NCI-H1436 (cell line): ENCODE measurements around the gene RALY.
A peak's percentile ranks its signal among the peaks of the same experiment; 100 is the strongest.
"Not testable (repeated sequence)": the region's sequence is repeated elsewhere in the genome, so short reads cannot be mapped to it uniquely, and the experiment has no call there.

Experiments used
- DNase-seq: peaks from one replicate; lab custom pipeline; 2025; lab: John Stamatoyannopoulos, UW

The RALY gene

DNA sequence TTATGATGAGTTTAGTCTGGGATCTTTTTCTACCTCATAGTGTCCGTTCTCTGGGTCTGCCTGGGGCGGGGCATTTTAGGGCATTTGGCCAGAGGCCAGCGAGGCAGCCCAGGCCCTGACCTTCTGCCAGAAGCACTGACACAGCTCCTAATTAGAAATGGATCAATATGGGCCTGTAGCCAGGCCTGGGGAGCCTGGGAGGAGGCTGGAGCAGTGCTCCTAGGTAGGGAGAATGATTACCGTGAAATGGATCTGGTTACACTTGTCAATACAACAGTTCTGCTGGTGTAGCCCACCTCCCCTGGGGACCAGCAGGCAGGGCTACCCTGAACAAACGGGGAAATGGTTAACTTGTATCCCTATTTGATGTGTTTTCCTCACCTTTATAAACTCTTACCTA lies 23.0 kb downstream of the RALY start:
- no peak for DNase-seq

DNA sequence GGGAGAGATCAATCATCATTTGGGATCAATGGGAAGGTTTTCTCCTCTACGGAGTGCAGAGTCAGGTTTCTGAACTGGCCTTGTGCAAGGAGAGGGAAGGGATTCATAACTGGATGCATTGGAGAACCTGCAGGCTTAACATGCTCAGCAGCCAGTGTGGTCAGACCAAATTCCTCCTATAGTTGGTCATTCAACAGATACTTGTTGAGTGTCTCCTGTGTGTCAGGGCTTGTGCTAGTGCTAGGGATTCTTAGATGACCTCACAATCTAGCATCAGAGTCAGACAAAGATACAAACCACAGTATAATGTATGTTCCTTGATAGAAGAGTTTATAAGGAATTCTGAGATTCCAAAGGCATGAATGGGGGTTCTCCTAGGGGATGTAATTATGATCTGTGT lies 23.9 kb downstream of the RALY start:
- DNase-seq, result no peak

DNA sequence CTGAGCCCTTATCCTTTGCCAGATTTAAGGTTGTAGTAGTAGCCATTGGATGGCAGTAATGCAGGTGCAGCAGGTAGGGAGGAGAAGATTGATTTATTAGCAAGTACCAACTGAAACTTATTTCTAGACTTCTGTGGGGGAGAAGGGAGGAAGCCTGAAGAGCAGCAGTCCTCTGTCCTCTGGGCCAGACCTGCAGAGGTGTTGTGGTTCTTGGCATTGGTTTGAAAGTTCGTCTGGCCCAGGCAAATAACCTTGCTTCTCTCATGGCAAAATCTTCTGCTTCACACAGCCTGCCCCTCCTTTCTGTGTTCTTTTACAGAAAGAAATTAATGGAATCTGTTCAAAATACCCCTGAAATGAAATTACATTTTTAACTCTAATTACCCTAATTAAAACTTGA lies 24.5 kb downstream of the RALY start:
- no peak for DNase-seq

DNA sequence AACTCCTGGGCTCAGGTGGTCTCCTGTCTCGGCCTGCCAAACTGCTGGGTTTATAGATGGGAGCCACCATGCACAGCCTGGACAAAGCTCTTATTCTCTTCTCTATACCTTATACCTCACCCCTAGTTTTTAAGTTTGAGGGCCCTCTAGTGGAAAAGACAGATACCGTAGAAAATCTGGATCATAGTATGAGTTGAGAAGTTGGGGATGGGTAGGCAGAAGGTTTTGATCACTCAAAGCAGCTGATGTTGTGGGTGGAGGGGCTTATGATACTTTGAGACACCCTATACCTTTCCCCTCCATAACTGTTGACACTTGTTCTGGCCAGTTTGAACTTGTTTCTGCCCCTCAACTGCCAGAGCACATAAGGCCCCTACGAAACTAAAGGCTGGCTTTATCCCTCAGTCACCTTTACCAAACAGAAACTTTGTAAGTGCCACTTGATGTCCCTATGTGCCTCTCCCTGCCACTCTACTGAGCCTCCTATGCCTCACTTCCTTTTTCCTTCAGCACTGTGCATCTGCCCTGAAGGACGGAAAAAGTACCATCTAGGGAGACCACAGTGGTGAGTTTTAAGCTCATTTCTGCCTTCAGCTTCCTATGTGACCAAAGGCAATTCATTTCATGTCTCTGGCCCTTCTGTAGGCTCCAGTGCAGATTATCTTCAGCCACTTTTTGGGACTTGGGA lies 28.6 kb downstream of the RALY start:
- no peak for DNase-seq

DNA sequence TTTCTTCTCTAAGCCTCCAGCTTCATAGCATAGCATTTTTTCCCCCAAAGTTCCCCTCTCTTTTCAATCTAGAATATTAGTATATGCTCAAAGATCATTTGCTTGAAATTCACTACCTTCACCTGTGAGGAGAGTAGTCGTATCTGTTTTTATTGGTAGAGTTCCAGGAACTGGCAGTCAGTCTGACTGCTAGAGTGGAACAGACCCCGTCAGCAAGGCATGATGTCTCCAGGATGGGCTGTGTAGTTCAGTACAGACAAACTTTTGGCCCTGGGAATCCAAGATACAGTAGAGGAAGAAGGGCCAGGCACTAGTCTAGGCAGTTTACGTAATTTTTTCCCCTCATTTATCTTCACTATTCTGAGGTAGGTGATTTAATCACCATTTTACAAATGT lies 29.1 kb downstream of the RALY start:
- no peak for DNase-seq

DNA sequence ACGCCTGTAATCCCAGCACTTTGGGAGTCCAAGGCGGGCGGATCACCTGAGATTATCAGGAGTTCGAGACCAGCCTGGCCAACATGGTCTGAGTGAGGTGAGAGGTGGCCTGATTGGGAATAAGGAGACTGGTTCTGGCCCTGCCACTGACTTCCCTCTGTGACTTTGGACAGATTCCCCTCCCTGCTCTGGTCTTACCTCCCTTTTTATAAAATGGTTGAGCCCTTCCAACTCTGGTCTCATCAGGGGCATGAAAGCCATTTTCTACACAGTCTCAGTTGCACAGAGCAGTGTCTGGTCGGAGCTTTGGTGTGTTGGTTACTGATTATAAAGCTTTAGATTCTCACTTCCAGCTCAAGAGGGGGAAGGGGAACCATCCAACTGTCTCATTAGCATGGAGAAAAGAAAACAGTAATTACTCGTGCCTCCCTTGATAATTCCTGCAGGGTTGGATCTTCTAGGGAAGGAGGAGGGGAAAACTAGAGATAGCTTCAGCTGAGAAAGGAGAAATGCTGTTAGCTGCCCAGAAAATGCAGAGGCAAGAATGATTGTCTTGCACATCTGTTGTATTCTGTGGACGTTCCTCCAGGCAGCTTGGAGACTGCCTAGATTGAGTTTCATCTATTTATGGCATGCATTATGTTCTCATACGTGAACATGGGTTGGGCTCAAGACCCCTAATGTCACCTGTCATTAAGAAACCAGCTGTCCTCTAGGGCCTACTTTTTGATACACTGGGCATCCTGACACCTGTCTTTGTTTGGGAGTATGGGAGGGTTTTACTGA lies 30.4 kb downstream of the RALY start:
- no peak for DNase-seq

DNA sequence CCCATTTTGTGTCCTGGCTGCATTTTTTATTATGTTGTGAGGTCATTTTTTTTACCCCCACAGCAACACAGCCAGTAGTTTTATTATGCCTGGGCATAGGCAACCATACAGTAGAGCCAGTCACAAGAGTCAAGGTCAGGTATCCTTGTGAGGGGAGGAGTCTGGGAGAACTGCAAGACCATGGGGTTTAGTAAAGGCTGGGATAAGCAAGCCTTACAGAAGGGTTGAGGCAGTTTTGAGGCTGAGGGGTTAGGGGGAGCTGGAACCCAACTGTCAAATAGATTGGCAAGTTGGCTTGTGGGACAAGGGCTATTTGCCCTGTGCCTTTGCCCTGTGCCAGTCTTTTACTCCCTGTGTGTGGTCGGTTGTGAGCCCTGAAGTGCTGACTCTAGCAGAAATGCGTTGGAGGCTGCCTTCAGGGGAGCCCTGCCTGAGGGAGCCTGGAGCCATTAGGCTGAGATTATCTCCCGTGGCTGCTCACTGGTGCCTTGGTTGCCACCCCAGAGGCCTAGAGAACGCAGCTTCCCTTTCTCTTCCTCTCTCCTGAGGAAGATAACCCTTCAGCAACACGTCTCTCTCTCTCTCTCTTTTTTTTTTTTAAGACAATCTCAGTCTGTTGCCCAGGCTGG lies 31.1 kb downstream of the RALY start:
- DNase-seq, result no peak

DNA sequence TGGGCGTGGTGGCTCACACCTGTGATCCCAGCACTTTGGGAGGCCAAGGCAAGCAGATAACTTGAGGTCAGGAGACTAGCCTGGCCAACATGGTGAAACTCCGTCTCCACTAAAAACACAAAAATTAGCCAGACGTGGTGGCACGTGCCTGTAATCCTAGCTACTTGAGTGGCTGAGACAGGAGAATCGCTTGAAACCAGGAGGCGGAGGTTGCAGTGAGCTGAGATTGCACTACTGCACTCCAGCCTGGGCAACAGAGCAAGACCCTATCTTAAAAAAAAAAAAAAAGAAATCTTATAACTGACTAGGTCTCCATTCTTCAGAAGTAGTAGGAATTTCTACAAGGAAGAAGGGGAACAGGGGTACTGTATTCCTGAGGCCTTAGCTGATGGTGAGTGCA lies 34.3 kb downstream of the RALY start:
- not testable (repeated sequence) for DNase-seq

DNA sequence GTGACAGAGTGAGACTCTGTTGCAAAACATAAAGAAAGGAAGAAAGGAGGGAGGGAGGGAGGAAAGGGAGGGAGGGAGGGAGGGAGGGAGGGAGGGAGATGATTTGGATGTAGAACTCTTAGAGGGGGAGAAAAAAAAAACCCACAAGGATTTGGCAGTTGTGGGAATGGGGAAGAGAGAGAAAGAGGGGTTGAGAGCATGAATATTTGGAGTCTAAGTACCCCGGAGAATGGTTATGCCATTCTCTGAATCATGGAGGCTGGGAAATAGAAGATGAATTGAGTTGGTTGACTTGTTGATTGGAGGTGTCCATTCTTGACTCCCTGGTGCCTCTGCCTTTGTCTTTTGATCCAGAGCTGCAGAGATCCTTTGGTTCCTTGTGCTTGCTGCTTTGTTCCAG lies 35.7 kb downstream of the RALY start:
- DNase-seq, result no peak

DNA sequence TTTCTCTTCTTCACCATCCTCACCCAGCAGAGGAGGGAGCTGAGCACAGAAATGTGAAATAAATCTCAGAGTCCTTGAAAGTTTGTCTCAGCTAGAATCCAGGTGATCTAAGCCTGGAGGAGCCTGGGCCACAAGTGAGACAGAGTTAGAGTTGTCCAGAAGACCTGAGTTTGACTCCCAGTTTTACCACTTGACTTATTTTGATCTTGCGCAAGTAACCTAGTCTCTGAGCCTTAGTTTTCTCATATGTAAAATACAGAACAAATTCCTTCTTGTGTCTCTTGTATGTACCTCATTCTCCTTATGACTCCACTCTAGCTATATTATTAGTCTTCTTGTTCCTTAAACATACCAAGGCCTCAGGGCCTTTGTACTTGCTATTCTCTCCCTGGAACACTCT lies 36.7 kb downstream of the RALY start:
- no peak for DNase-seq

DNA sequence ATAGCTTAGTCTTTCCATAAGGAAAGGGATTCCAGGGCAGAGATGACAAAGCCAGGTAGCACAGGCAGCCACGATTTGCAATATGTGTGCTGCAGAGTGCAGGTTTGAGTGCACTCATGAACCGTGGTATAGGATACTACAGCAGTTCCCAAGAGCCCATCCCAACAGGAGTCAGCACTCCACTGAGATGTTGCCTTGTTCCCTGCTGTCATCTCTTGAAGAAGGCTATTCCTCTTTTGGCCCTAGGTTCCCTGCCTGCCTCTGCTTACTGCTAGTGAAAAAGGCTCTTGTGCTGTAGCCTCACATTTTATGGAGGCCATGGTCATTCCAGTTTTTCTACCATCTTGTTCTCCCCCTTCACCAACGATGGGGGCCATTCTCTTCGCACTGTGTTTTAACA lies 40.2 kb downstream of the RALY start:
- DNase-seq, result no peak

DNA sequence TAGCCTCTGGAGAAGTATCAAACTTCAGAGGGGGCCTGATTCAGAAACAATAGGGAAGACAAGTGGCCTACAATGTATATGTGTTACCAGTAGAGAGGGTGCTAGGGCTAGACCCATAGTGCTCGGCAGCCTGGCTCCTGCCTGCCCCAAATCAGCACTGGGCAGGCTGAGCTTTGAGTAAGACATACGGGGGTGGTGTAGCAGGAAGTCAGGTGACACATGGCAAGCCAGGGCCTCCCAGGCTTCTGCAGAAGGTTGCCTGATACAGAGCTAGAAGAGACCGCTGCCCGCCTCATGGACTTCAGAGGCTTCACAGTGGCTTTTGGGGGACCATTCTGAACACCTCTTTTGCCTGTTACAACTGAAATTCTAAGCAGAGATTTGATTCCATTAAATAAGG lies 43.4 kb downstream of the RALY start:
- DNase-seq, result no peak

DNA sequence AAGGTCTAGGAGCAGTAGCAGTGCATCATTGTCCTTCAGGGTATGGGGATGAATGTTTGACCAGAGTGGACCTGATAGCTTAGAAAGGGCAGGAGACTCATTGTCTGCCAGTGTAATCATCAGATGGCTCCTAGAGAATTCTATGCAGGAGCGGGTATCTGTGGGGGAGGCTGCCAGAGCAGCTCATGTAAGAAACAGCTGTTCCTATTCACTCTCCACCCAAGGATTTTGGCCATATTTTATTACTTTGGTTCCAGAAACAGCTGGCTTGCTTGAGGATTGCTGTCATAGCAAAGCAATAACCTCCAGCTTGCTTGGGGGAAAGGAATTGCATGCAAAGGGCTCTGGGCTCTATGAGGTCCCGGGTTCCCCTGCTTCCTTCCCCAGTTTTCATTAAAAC lies 44.1 kb downstream of the RALY start:
- no peak for DNase-seq

DNA sequence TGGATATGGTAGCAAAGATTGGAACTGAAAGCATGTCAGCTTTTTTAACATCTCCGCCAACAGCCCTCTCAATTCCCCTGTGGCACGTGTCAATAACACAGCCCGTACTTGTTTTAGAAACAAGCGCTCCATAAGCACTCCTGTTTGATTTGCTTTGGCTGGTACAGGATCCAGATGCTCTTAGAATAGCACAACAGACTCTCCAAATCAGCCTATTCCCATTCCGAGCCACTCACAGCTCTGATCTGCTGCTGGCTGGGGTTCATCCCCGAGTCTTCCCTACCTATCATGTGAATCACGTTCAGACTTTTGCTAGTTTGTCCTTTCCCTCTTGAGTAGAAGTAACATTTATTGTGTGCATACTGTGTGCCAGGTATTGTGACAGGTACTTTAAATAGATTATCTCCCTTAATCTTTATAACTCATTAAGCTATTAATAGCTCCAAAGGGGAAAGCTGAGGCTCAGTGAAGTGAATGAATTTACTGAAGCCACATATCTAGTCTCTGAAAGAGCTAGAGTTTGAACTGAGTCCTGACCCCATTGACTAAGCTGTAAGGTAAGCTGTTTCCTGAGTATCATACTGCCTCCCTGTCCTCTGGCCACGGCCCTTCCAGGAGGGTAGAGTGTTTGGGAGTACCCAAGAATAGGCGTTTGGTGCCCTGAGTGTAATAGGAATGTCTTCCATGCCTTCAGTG lies 46.7 kb downstream of the RALY start:
- DNase-seq, result no peak

DNA sequence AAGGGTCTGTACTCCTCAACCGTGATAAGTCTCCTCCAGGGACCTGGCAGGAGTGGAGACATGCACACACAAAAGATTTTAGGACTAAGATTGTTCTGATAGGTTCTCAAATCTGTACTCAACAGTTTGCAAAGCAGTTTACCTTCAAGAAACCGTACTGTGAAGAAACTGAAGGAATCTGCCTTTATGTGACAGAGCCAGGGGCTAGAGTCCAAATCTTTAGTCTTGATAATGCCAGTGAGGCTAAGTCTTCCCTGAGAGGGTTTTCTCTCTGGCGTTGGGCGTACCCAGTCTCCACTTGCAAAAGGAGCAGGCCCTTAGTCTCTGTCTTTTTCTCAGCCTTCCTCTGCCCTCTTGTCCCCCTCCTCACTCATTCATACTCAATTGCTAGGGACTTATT lies 47.5 kb downstream of the RALY start:
- no peak for DNase-seq

DNA sequence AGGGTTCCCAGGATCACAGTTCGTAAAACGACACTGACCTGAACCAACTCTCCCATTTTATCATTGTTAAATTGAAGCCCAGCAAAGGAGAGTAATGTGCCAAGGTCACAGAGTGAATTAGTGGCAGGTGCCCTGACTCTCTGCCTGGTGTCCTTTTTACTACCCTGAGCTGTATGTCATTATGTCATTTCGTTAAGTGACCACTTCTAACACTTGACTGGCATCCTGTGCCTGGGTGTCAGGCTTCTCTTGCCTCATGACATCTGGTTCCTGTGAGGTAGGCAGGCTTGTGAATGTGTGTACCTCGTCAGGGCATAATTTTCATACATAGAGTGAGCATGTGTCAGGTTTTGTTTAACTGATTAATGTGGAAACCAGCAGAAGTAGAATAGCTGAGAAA lies 48.6 kb downstream of the RALY start:
- DNase-seq, result peak; percentile 58

DNA sequence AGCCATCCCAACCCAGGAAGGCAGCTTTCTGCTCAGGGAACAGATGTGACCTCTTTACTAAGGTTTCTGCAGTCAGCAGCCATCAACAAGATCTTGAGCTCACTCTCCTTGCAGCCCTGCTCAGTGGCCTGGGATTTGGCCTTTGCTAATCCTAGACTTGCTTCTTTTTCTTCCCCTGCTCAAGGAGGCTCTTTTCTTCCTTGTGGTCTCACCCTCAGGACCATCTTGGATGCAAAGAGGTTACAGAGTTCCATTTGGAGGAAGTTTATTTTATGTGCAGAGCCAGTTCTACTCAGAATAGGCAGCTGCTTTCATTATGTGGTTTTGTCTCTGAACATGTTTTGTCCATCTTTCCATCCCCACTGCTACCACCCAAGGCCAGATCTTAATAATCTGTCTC lies 49.3 kb downstream of the RALY start:
- DNase-seq, result no peak

DNA sequence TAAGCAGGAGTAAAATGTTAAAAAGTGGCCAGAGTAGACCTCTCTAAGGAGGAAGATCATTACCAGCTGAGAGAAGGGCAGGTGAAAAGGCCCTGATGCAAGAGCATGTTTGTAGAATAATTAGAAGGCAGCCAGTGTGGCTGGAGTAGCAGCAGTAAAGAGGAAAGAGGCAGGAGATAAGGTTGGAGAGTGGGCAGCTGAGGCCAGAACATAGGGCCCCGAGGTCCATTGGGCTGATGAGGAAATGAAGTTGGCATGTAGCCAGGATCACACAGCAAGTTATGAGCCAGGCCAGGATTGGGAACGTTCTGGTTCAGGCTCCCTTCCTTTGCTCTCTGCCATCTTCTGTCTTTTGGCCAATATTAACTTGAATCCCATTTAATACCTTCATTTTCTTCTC lies 51.6 kb downstream of the RALY start:
- no peak for DNase-seq

DNA sequence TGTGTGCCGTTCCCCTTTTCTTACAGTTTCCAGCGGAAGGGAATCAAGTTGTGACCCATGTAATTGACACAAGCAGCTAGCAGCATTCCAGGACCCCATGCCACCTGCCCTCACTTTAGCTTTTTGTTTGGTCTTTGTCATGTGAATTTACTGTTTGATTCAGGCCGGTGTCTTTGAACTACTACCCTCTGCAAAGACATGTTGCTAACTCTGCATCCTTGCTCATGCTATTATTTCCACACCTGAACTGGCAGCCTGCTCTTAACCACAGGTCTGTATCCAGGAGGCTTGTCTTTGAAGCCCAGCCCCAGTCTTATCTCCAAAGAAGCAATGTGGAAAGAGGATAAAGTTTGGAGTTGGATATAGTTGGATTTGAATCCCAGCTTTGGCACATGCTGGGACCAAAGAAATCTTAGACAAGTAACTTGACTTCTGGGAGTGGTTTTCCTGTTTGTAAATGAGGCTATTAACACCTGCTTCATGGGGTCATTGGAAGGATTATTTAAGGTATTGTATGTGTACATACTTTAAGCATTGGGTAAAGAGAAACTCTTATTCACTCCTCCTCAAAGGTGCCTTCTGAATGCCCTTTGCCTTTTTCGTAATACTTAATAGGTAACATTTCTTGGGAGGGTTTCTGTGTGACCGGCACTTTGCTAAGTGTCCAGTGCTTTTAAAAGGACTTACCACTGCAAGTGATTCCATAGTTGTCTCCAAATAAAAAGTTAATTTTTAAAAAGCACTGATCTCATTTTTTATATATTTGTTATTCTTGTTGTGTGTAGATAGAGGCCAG lies 52.4 kb downstream of the RALY start:
- DNase-seq, result no peak

DNA sequence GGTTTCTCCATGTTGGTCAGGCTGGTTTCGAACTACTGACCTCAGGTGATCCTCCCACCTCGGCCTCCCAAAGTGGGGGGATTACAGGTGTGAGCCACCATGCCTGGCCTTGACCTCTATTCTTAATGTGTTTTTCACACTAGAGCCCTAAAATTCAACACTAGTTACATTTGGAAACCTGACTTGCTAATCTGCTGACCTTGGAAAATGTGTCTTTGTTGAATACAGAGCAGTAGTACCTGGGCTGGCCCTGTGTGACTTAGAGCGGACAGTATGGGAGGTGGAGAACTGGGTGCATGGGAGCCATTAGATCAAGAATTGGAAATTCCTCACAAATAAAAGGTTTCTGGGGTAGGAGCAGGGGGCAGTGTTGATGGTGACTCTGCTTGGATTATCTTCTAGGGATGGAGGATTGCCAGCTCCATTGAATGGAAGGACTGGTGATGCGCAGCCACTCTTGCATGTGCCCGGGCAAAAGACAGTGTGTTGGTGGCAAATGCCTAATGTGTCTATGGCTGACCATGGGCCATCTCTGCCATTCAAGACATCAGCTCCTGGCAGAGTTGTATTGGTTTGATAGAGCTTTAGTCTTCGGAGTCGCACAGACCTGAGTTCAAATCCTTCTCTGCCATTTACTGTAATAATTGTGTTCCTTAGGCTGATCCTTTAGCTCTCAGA lies 53.4 kb downstream of the RALY start:
- DNase-seq, result no peak

DNA sequence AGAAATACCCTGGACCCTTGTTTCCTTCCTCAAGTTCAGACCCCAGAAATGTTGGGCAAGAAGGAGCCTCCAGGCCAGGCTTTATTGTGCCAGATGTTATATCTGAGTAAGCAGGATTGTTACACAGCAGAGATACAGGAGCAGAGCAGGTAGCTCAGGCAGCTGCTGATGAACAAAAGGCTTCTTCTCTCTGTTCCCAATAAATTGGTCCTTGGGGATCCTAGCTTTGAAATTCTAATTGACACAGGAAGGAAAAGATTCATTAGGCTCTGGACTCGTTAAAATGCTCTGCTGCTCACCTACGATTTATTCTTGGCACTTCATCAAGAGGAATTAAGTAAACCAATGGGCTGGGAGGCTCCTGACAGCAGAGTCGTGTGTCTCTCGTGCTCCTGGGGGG lies 54.2 kb downstream of the RALY start:
- peak; percentile 85 for DNase-seq
